Measurements from ENCODE around the gene OLIG2. TPM values are rescaled to one million over a fixed set of nuclear protein-coding genes. Genes with fewer than 3 reads are reported as not detected.

The OLIG2 gene
- total and polyA plus RNA-seq, 2 of the 13 experiments (the other 11 are each of a cell fraction or from before 2014, with no cell fraction given) = not detected

DNA sequence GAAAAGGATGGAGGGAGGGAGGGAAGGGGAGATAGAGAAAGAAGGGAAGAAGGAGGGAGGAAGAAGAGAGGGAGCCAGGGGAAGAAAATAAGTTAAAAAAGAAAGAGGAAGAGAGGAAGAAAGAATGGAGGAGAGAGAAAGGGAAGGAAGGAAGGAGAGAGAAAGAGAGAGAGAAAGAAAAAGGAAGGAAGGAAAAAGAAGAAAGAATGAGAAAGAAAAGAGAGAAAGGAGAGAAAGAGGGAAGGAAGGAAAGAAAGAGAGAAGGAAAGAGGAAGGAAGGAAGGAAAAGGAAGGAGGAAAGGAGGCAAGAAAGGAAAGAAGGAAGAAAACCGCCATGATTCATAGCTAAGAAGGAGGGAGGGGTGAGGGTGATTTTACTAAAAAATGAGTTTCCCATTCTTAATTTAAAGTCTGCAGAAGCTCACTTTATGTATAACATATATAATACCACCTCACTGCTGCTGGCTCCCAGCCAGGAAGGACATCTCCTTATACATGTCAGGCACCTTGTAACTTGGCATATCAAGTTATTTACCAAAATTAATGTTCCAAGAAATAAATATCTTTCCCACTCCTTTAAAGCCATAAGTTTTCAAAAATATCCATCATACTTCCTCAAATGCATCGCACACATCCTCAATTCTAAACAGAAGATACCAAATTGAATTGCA is 46.0 kb upstream of the OLIG2 start:
- ChIA-PET CTCF (ENCODE audit: low intra/inter-chr PET ratio, low total read pairs) (no interaction called here), POLR2A (no interaction called here)
- Histone ChIP-seq H3K4me2 (ENCODE audit: low read depth, low read length) (no peak overlapping the region), H3K27me3 (ENCODE audit: control insufficient read depth in 1 of 2, insufficient read depth in 2 of 2, low read length in 2 of 2) (peaks cover 0 to 34% of the 10 kb centered on the region in 2 experiments; a peak in 3 of 5 replicates), H3K27ac (ENCODE audit: extremely low read length, insufficient read depth, low read length) (no peak overlapping the region), H3K79me2 (ENCODE audit: insufficient read depth, low read length) (no peaks in the 10 kb centered on the region), H3K9ac (ENCODE audit: insufficient read depth, low read depth, low read length) (no peak overlapping the region), H3K36me3 (replicated peaks in 1 of 2; ENCODE audit: control insufficient read depth in 1 of 2, insufficient read depth in 2 of 2, low read length in 2 of 2) (no peaks in the 10 kb centered on the region), H3K4me1 (ENCODE audit: insufficient read depth, low read length) (no peaks in the 10 kb centered on the region), H4K20me1 (ENCODE audit: insufficient read depth, low read length) (no peaks in the 10 kb centered on the region), H2AFZ (ENCODE audit: low read length) (no peak overlapping the region), H3K9me3 (ENCODE audit: low read length) (no peaks in the 10 kb centered on the region), H3K4me3 (replicated peaks in 1 of 3; ENCODE audit: insufficient read depth in 1 of 3, low read depth in 2 of 3, low read length in 3 of 3) (no peak overlapping the region)
- in situ Hi-C loops (cut with HindIII; ENCODE audit: extremely low pct_ligation_motif_present, low pct_unique_long_range_greater_than_20kb) (no loop called here), intact Hi-C loops (cut with micrococcal nuclease; ENCODE audit: unreplicated experiment) (no loop called here)
- no peak for ATAC-seq
- WGBS (ENCODE audit: low lambda C conversion rate) = 3% methylated on average over 2 of the region's 2 CpGs
- no TSS peak for BruUV-seq (replicated peaks)
- TF ChIP-seq CTCF (CRISPR knock-in tag; IDR thresholded peaks at IDR 0.05) (no peak), SAFB2 (CRISPR knock-in tag; IDR thresholded peaks at IDR 0.05; ENCODE audit: borderline replicate concordance, low read depth) (no peak), ZIK1 (CRISPR knock-in tag; IDR thresholded peaks at IDR 0.05; ENCODE audit: borderline replicate concordance, low read depth) (no peak)
- TF ChIP-seq, protein P1, sequence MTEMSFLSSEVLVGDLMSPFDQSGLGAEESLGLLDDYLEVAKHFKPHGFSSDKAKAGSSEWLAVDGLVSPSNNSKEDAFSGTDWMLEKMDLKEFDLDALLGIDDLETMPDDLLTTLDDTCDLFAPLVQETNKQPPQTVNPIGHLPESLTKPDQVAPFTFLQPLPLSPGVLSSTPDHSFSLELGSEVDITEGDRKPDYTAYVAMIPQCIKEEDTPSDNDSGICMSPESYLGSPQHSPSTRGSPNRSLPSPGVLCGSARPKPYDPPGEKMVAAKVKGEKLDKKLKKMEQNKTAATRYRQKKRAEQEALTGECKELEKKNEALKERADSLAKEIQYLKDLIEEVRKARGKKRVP (CRISPR knock-in tag; IDR thresholded peaks at IDR 0.05) = no peak
- DNase-seq (ENCODE audit: low spot score) = no peak
- no peak for FAIRE-seq

DNA sequence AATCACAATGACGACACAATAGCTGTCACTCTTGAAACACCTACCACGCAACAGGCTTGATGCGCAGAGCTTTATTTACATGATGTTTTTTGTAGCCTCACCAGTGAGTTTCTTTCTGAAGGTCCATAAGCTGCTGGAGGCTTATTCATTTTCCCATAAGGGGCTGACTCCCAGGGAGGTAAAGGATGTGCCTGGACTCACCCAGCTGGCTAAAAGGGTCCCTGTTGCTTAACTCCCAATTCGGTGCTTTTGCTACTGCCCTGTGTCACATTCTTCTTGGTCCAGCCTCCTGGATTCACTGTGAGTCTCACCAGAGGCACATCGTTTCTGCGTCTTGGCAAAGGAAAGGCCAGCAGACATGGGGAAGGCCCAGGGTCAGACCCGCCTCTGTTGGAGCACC is 44.6 kb upstream of the OLIG2 start:
- intact Hi-C loops (cut with micrococcal nuclease; ENCODE audit: unreplicated experiment) = no loop called here
- Histone ChIP-seq H3K9me3 (ENCODE audit: low read length) (no peaks in the 10 kb centered on the region), H3K4me3 (replicated peaks in 1 of 3; ENCODE audit: insufficient read depth in 1 of 3, low read depth in 2 of 3, low read length in 3 of 3) (no peak overlapping the region), H3K4me1 (ENCODE audit: insufficient read depth, low read length) (no peaks in the 10 kb centered on the region), H3K27ac (ENCODE audit: extremely low read length, insufficient read depth, low read length) (no peak overlapping the region), H3K9ac (ENCODE audit: insufficient read depth, low read depth, low read length) (no peak overlapping the region), H3K4me2 (ENCODE audit: low read depth, low read length) (no peak overlapping the region), H2AFZ (ENCODE audit: low read length) (no peak overlapping the region), H3K27me3 (ENCODE audit: control insufficient read depth in 1 of 2, insufficient read depth in 2 of 2, low read length in 2 of 2) (peaks cover 0 to 31% of the 10 kb centered on the region in 2 experiments; a peak in 3 of 5 replicates), H3K79me2 (ENCODE audit: insufficient read depth, low read length) (no peaks in the 10 kb centered on the region), H4K20me1 (ENCODE audit: insufficient read depth, low read length) (no peaks in the 10 kb centered on the region), H3K36me3 (replicated peaks in 1 of 2; ENCODE audit: control insufficient read depth in 1 of 2, insufficient read depth in 2 of 2, low read length in 2 of 2) (no peaks in the 10 kb centered on the region)
- ChIA-PET CTCF (ENCODE audit: low intra/inter-chr PET ratio, low total read pairs) (no interaction called here), POLR2A (no interaction called here)
- WGBS (ENCODE audit: low lambda C conversion rate) = 15% methylated on average over 7 of the region's 7 CpGs
- in situ Hi-C loops (cut with HindIII; ENCODE audit: extremely low pct_ligation_motif_present, low pct_unique_long_range_greater_than_20kb) = no loop called here
- no TSS peak for BruUV-seq (replicated peaks)
- TF ChIP-seq ZNF496 (CRISPR knock-in tag; IDR thresholded peaks at IDR 0.05; ENCODE audit: insufficient replicate concordance) = no peak
- TF ChIP-seq IKZF4 (CRISPR knock-in tag; IDR thresholded peaks at IDR 0.05; ENCODE audit: borderline replicate concordance, low read depth, not compliant biosample characterization) = no peak
- TF ChIP-seq ZNF841 (CRISPR knock-in tag; IDR thresholded peaks at IDR 0.05; ENCODE audit: borderline replicate concordance) = no peak
- TF ChIP-seq ZNF792 (CRISPR knock-in tag; IDR thresholded peaks at IDR 0.05) = no peak
- TF ChIP-seq SETDB1 (CRISPR knock-in tag; IDR thresholded peaks at IDR 0.05; ENCODE audit: borderline replicate concordance) = no peak
- TF ChIP-seq HNRNPH1 (optimal IDR thresholded peaks at IDR 0.05; ENCODE audit: low read depth, low read length) = no peak
- no peak for TF ChIP-seq ISX (CRISPR knock-in tag; conservative IDR thresholded peaks at IDR 0.05)
- no peak for TF ChIP-seq ZNF883 (CRISPR knock-in tag; IDR thresholded peaks at IDR 0.05; ENCODE audit: not compliant biosample characterization)
- TF ChIP-seq YY1 (IDR thresholded peaks at IDR 0.05; ENCODE audit: insufficient read depth, insufficient replicate concordance, low read depth, low read length) = no peak
- no peak for DNase-seq (ENCODE audit: low spot score)
- no peak for FAIRE-seq
- no peak for ATAC-seq

Measured in HepG2 (cell line).